Measurements from ENCODE around the gene KLHL24. TPM values are rescaled to one million over a fixed set of nuclear protein-coding genes. Genes with fewer than 3 reads are reported as not detected.
A peak's percentile ranks its signal among the peaks of the same experiment; 100 is the strongest.
"Not testable (repeated sequence)": the region's sequence is repeated elsewhere in the genome, so short reads cannot be mapped to it uniquely, and the experiment has no call there.

The KLHL24 gene
- total and polyA plus RNA-seq, 7 donors = 3.3 to 162 (median 77.8) TPM

GRCh38 chr3:183634707-183635106 is 716 bp upstream of the KLHL24 start:
- no peaks in the 10 kb centered on the region for H3K36me3 ChIP-seq (ENCODE audit: insufficient read depth in 1 of 2, low read depth in 1 of 2)
- H3K27ac ChIP-seq = peak overlapping the region; percentile 100
- ATAC-seq = no peak
- H3K9me3 ChIP-seq = no peaks in the 10 kb centered on the region
- 73 to 75% (median 74%) methylated on average over 16 of the region's 16 CpGs for WGBS, 3 donors
- H3K4me3 ChIP-seq = peak overlapping the region; percentile 99
- intact Hi-C loops (cut with DNase I) = loop anchor here (5.0 to 10.0 kb wide), 3 partner anchors 130 to 340 kb away; no protein-coding TSS in a partner anchor
- no peak for TF ChIP-seq CTCF (IDR thresholded peaks at IDR 0.05)
- peak in 1 of 2 donors; percentile 54 for DNase-seq
- H3K4me1 ChIP-seq = peaks cover 37% of the 10 kb centered on the region
- no peaks in the 10 kb centered on the region for H3K27me3 ChIP-seq (ENCODE audit: insufficient read depth in 3 of 3, low read length in 2 of 3)

- peak overlapping the region; percentile 99 for H3K4me3 ChIP-seq
- no peaks in the 10 kb centered on the region for H3K9me3 ChIP-seq
- DNase-seq = no peak
- no peaks in the 10 kb centered on the region for H3K27me3 ChIP-seq (ENCODE audit: insufficient read depth in 3 of 3, low read length in 2 of 3)
- intact Hi-C loops (cut with DNase I) = loop anchor here (10.0 kb wide), 2 partner anchors 130 to 340 kb away; no protein-coding TSS in a partner anchor
- H3K36me3 ChIP-seq (ENCODE audit: insufficient read depth in 1 of 2, low read depth in 1 of 2) = no peaks in the 10 kb centered on the region
- H3K4me1 ChIP-seq = peaks cover 37% of the 10 kb centered on the region
- TF ChIP-seq CTCF (IDR thresholded peaks at IDR 0.05) = no peak
- peak overlapping the region; percentile 100 for H3K27ac ChIP-seq
- peak in 1 of 4 donors; percentile 0 for ATAC-seq
- WGBS, 3 donors = 0 to 4% (median 2%) methylated on average over 9 of the region's 9 CpGs
Observed at GRCh38 chr3:183635107-183635430, 354 bp upstream of the KLHL24 start.

GRCh38 chr3:183636221-183637105 is 1.0 kb downstream of the KLHL24 start:
- intact Hi-C loops (cut with DNase I) = loop anchor here (10.0 kb wide), 2 partner anchors 132 to 342 kb away; no protein-coding TSS in a partner anchor
- TF ChIP-seq CTCF (IDR thresholded peaks at IDR 0.05) = no peak
- H3K36me3 ChIP-seq (ENCODE audit: insufficient read depth in 1 of 2, low read depth in 1 of 2) = no peaks in the 10 kb centered on the region
- 0 to 1% (median 0%) methylated on average over 65 to 84 of the region's 84 CpGs for WGBS, 3 donors
- peak overlapping the region; percentile 99 for H3K4me3 ChIP-seq
- H3K27me3 ChIP-seq (ENCODE audit: insufficient read depth in 3 of 3, low read length in 2 of 3) = no peaks in the 10 kb centered on the region
- H3K9me3 ChIP-seq = no peaks in the 10 kb centered on the region
- DNase-seq = peak; percentile 92 to 97
- ATAC-seq = peak; percentile 84 to 90 (median 86)
- H3K27ac ChIP-seq = peak overlapping the region; percentile 100
- H3K4me1 ChIP-seq = peaks cover 44% of the 10 kb centered on the region

- ATAC-seq = no peak
- Histone ChIP-seq H3K4me1 (peaks cover 51% of the 10 kb centered on the region), H3K36me3 (ENCODE audit: insufficient read depth in 1 of 2, low read depth in 1 of 2) (no peaks in the 10 kb centered on the region), H3K27me3 (ENCODE audit: insufficient read depth in 3 of 3, low read length in 2 of 3) (no peaks in the 10 kb centered on the region), H3K4me3 (peak overlapping the region; percentile 99), H3K9me3 (no peaks in the 10 kb centered on the region), H3K27ac (peak overlapping the region; percentile 100)
- intact Hi-C loops (cut with DNase I) = loop anchor here (10.0 kb wide), 2 partner anchors 132 to 342 kb away; no protein-coding TSS in a partner anchor
- 6 to 10% (median 9%) methylated on average over 6 of the region's 6 CpGs for WGBS, 3 donors
- no peak for TF ChIP-seq CTCF (IDR thresholded peaks at IDR 0.05)
- no peak for DNase-seq
Observed at GRCh38 chr3:183637106-183637486, 1.7 kb downstream of the KLHL24 start.

- ATAC-seq; H3K36me3 ChIP-seq (ENCODE audit: insufficient read depth in 1 of 2, low read depth in 1 of 2); H3K9me3 ChIP-seq; H3K27me3 ChIP-seq (ENCODE audit: insufficient read depth in 3 of 3, low read length in 2 of 3): not testable (repeated sequence)
- DNase-seq = peak in 1 of 2 donors; percentile 54
- WGBS, 3 donors = 52 to 61% (median 55%) methylated on average over 14 of the region's 14 CpGs
- intact Hi-C loops (cut with DNase I) = loop anchor here (10.0 kb wide), 2 partner anchors 133 to 343 kb away; no protein-coding TSS in a partner anchor
- peak overlapping the region; percentile 100 for H3K27ac ChIP-seq
- peaks cover 56% of the 10 kb centered on the region for H3K4me1 ChIP-seq
- H3K4me3 ChIP-seq = peak overlapping the region; percentile 99
Observed at GRCh38 chr3:183637633-183638032, 2.2 kb downstream of the KLHL24 start.
